HG03565 (cell line): ENCODE results near the gene PSG11.
"Not testable (repeated sequence)": the region's sequence is repeated elsewhere in the genome, so short reads cannot be mapped to it uniquely, and the experiment has no call there.

Experiments used
- ATAC-seq: cut with Tn5 transposase; IDR thresholded peaks from one replicate; pipeline ENCODE4 v1.9.1; 2021; ENCODE audit warnings: mild to moderate bottlenecking, moderate library complexity; ENCODE audit not compliant: unreplicated experiment

PSG11 gene

GRCh38 chr19:42989186-42989585, 37.1 kb downstream of the PSG11 start:
- not testable (repeated sequence) for ATAC-seq

GRCh38 chr19:42988206-42988605, 38.1 kb downstream of the PSG11 start:
- not testable (repeated sequence) for ATAC-seq

- no peak for ATAC-seq
Observed at GRCh38 chr19:42985588-42985987, 40.7 kb downstream of the PSG11 start.

- not testable (repeated sequence) for ATAC-seq
Observed at GRCh38 chr19:42982111-42982510, 44.2 kb downstream of the PSG11 start.

GRCh38 chr19:42971451-42971850, 54.8 kb downstream of the PSG11 start:
- ATAC-seq: not testable (repeated sequence)

GRCh38 chr19:42965176-42965575, 61.1 kb downstream of the PSG11 start:
- ATAC-seq: no peak

GRCh38 chr19:42961119-42961518, 65.2 kb downstream of the PSG11 start:
- ATAC-seq: no peak
